ENCODE measurements around the gene CASR. TPM values are rescaled to one million over a fixed set of nuclear protein-coding genes. Genes with fewer than 3 reads are reported as not detected.

Gene CASR
- total RNA-seq, 1 experiment from 2014 or later: not detected

- Histone ChIP-seq H4K20me1 (ENCODE audit: insufficient read depth, low read depth, low read length) (no peaks in the 10 kb centered on the region), H2AFZ (ENCODE audit: low read length) (no peak overlapping the region), H3K4me2 (ENCODE audit: low read depth, low read length, poor library complexity, severe bottlenecking) (no peak overlapping the region), H3K36me3 (ENCODE audit: insufficient read depth, low read length) (no peaks in the 10 kb centered on the region), H3K79me2 (ENCODE audit: low read length) (no peaks in the 10 kb centered on the region), H3K27me3 (ENCODE audit: low read length) (no peaks in the 10 kb centered on the region), H3K27ac (ENCODE audit: low read length) (no peak overlapping the region), H3K9me2 (replicated peaks; ENCODE audit: insufficient read depth, low read length) (no peaks in the 10 kb centered on the region), H3K9me3 (ENCODE audit: low read length) (no peaks in the 10 kb centered on the region), H3K4me3 (ENCODE audit: low read length) (no peak overlapping the region), H3K4me1 (ENCODE audit: low read length) (no peaks in the 10 kb centered on the region), H3K9ac (ENCODE audit: low read length) (no peak overlapping the region)
- DNase-seq: no peak
Observed at GRCh38 chr3:122268257-122269024, 85.0 kb downstream of the CASR start.

- Histone ChIP-seq H3K9me3 (ENCODE audit: low read length) (no peaks in the 10 kb centered on the region), H3K4me2 (ENCODE audit: low read depth, low read length, poor library complexity, severe bottlenecking) (no peak overlapping the region), H3K4me1 (ENCODE audit: low read length) (no peaks in the 10 kb centered on the region), H2AFZ (ENCODE audit: low read length) (no peak overlapping the region), H3K27ac (ENCODE audit: low read length) (no peak overlapping the region), H3K79me2 (ENCODE audit: low read length) (no peaks in the 10 kb centered on the region), H3K9me2 (replicated peaks; ENCODE audit: insufficient read depth, low read length) (no peaks in the 10 kb centered on the region), H3K36me3 (ENCODE audit: insufficient read depth, low read length) (no peaks in the 10 kb centered on the region), H3K4me3 (ENCODE audit: low read length) (no peak overlapping the region), H3K9ac (ENCODE audit: low read length) (no peak overlapping the region), H3K27me3 (ENCODE audit: low read length) (no peaks in the 10 kb centered on the region), H4K20me1 (ENCODE audit: insufficient read depth, low read depth, low read length) (no peaks in the 10 kb centered on the region)
- DNase-seq: no peak
Observed at GRCh38 chr3:122269045-122269444, 85.6 kb downstream of the CASR start.

GRCh38 chr3:122271246-122271898 is 87.9 kb downstream of the CASR start:
- no peaks in the 10 kb centered on the region for H3K36me3 ChIP-seq (ENCODE audit: insufficient read depth, low read length)
- H3K9me3 ChIP-seq (ENCODE audit: low read length): no peaks in the 10 kb centered on the region
- no peaks in the 10 kb centered on the region for H4K20me1 ChIP-seq (ENCODE audit: insufficient read depth, low read depth, low read length)
- no peak overlapping the region for H2AFZ ChIP-seq (ENCODE audit: low read length)
- no peaks in the 10 kb centered on the region for H3K4me1 ChIP-seq (ENCODE audit: low read length)
- no peak overlapping the region for H3K4me3 ChIP-seq (ENCODE audit: low read length)
- no peak overlapping the region for H3K27ac ChIP-seq (ENCODE audit: low read length)
- no peaks in the 10 kb centered on the region for H3K79me2 ChIP-seq (ENCODE audit: low read length)
- H3K9me2 ChIP-seq (replicated peaks; ENCODE audit: insufficient read depth, low read length): no peaks in the 10 kb centered on the region
- H3K9ac ChIP-seq (ENCODE audit: low read length): no peak overlapping the region
- H3K4me2 ChIP-seq (ENCODE audit: low read depth, low read length, poor library complexity, severe bottlenecking): no peak overlapping the region
- H3K27me3 ChIP-seq (ENCODE audit: low read length): no peaks in the 10 kb centered on the region
- no peak for DNase-seq

- H3K4me2 ChIP-seq (ENCODE audit: low read depth, low read length, poor library complexity, severe bottlenecking): no peak overlapping the region
- DNase-seq: no peak
- H3K27me3 ChIP-seq (ENCODE audit: low read length): no peaks in the 10 kb centered on the region
- no peaks in the 10 kb centered on the region for H3K4me1 ChIP-seq (ENCODE audit: low read length)
- no peaks in the 10 kb centered on the region for H3K9me3 ChIP-seq (ENCODE audit: low read length)
- H3K9me2 ChIP-seq (replicated peaks; ENCODE audit: insufficient read depth, low read length): no peaks in the 10 kb centered on the region
- no peaks in the 10 kb centered on the region for H3K79me2 ChIP-seq (ENCODE audit: low read length)
- H3K36me3 ChIP-seq (ENCODE audit: insufficient read depth, low read length): no peaks in the 10 kb centered on the region
- H4K20me1 ChIP-seq (ENCODE audit: insufficient read depth, low read depth, low read length): no peaks in the 10 kb centered on the region
- H2AFZ ChIP-seq (ENCODE audit: low read length): no peak overlapping the region
- no peak overlapping the region for H3K27ac ChIP-seq (ENCODE audit: low read length)
- H3K4me3 ChIP-seq (ENCODE audit: low read length): no peak overlapping the region
- H3K9ac ChIP-seq (ENCODE audit: low read length): no peak overlapping the region
Observed at GRCh38 chr3:122272879-122273278, 89.4 kb downstream of the CASR start.

- no peak overlapping the region for H3K9ac ChIP-seq (ENCODE audit: low read length)
- DNase-seq: no peak
- no peak overlapping the region for H3K4me3 ChIP-seq (ENCODE audit: low read length)
- H3K36me3 ChIP-seq (ENCODE audit: insufficient read depth, low read length): no peaks in the 10 kb centered on the region
- no peak overlapping the region for H2AFZ ChIP-seq (ENCODE audit: low read length)
- no peaks in the 10 kb centered on the region for H3K4me1 ChIP-seq (ENCODE audit: low read length)
- H3K9me2 ChIP-seq (replicated peaks; ENCODE audit: insufficient read depth, low read length): no peaks in the 10 kb centered on the region
- no peaks in the 10 kb centered on the region for H3K9me3 ChIP-seq (ENCODE audit: low read length)
- H4K20me1 ChIP-seq (ENCODE audit: insufficient read depth, low read depth, low read length): no peaks in the 10 kb centered on the region
- no peaks in the 10 kb centered on the region for H3K79me2 ChIP-seq (ENCODE audit: low read length)
- no peaks in the 10 kb centered on the region for H3K27me3 ChIP-seq (ENCODE audit: low read length)
- H3K4me2 ChIP-seq (ENCODE audit: low read depth, low read length, poor library complexity, severe bottlenecking): no peak overlapping the region
- no peak overlapping the region for H3K27ac ChIP-seq (ENCODE audit: low read length)
Observed at GRCh38 chr3:122273498-122273897, 90.0 kb downstream of the CASR start.

GRCh38 chr3:122281891-122282290 is 98.4 kb downstream of the CASR start:
- H3K9ac ChIP-seq (ENCODE audit: low read length): no peak overlapping the region
- H4K20me1 ChIP-seq (ENCODE audit: insufficient read depth, low read depth, low read length): no peaks in the 10 kb centered on the region
- H3K36me3 ChIP-seq (ENCODE audit: insufficient read depth, low read length): no peaks in the 10 kb centered on the region
- no peaks in the 10 kb centered on the region for H3K9me3 ChIP-seq (ENCODE audit: low read length)
- no peaks in the 10 kb centered on the region for H3K27me3 ChIP-seq (ENCODE audit: low read length)
- no peaks in the 10 kb centered on the region for H3K4me1 ChIP-seq (ENCODE audit: low read length)
- no peaks in the 10 kb centered on the region for H3K79me2 ChIP-seq (ENCODE audit: low read length)
- H3K27ac ChIP-seq (ENCODE audit: low read length): no peak overlapping the region
- no peak overlapping the region for H3K4me2 ChIP-seq (ENCODE audit: low read depth, low read length, poor library complexity, severe bottlenecking)
- DNase-seq: no peak
- H3K9me2 ChIP-seq (replicated peaks; ENCODE audit: insufficient read depth, low read length): no peaks in the 10 kb centered on the region
- no peak overlapping the region for H3K4me3 ChIP-seq (ENCODE audit: low read length)
- H2AFZ ChIP-seq (ENCODE audit: low read length): no peak overlapping the region

- Histone ChIP-seq H3K36me3 (ENCODE audit: insufficient read depth, low read length) (no peaks in the 10 kb centered on the region), H3K9me3 (ENCODE audit: low read length) (no peaks in the 10 kb centered on the region), H3K9me2 (replicated peaks; ENCODE audit: insufficient read depth, low read length) (no peaks in the 10 kb centered on the region), H3K4me3 (ENCODE audit: low read length) (no peak overlapping the region), H3K27ac (ENCODE audit: low read length) (no peak overlapping the region), H2AFZ (ENCODE audit: low read length) (no peak overlapping the region), H3K4me2 (ENCODE audit: low read depth, low read length, poor library complexity, severe bottlenecking) (no peak overlapping the region), H3K27me3 (ENCODE audit: low read length) (no peaks in the 10 kb centered on the region), H3K79me2 (ENCODE audit: low read length) (no peaks in the 10 kb centered on the region), H4K20me1 (ENCODE audit: insufficient read depth, low read depth, low read length) (no peaks in the 10 kb centered on the region), H3K4me1 (ENCODE audit: low read length) (no peaks in the 10 kb centered on the region), H3K9ac (ENCODE audit: low read length) (no peak overlapping the region)
- DNase-seq: no peak
Observed at GRCh38 chr3:122283796-122284445, 100.5 kb downstream of the CASR start.

GRCh38 chr3:122284486-122284885 is 101.0 kb downstream of the CASR start:
- no peaks in the 10 kb centered on the region for H3K9me2 ChIP-seq (replicated peaks; ENCODE audit: insufficient read depth, low read length)
- no peak overlapping the region for H3K9ac ChIP-seq (ENCODE audit: low read length)
- H2AFZ ChIP-seq (ENCODE audit: low read length): no peak overlapping the region
- H3K4me1 ChIP-seq (ENCODE audit: low read length): no peaks in the 10 kb centered on the region
- no peak overlapping the region for H3K4me3 ChIP-seq (ENCODE audit: low read length)
- H4K20me1 ChIP-seq (ENCODE audit: insufficient read depth, low read depth, low read length): no peaks in the 10 kb centered on the region
- no peak overlapping the region for H3K4me2 ChIP-seq (ENCODE audit: low read depth, low read length, poor library complexity, severe bottlenecking)
- no peaks in the 10 kb centered on the region for H3K36me3 ChIP-seq (ENCODE audit: insufficient read depth, low read length)
- H3K27me3 ChIP-seq (ENCODE audit: low read length): no peaks in the 10 kb centered on the region
- H3K27ac ChIP-seq (ENCODE audit: low read length): no peak overlapping the region
- H3K9me3 ChIP-seq (ENCODE audit: low read length): no peaks in the 10 kb centered on the region
- no peak for DNase-seq
- no peaks in the 10 kb centered on the region for H3K79me2 ChIP-seq (ENCODE audit: low read length)
